Gastrocnemius medialis (tissue), 4 donors: ENCODE data around the gene P4HTM.

Experiments used
- POLR2A ChIP-seq, 2 donors: fragments of 450-650 bp; IDR thresholded peaks; one replicate each; pipeline ENCODE4 v1.6.1; 2017; ENCODE audit warnings: antibody characterized with exemption in 2 of 2, mild to moderate bottlenecking in 2 of 2, moderate library complexity in 2 of 2
- TF ChIP-seq, protein P1 (sequence below), 5 experiments: fragments of 450-650 bp in 3 of 5; fragments of 200-600 bp in 2 of 5; sonication (generic) in 2 of 5; IDR thresholded peaks in 4 of 5; conservative IDR thresholded peaks in 1 of 5; 1 replicate in 4 of 5; 2 replicates in 1 of 5; pipeline ENCODE4 v1.5.1; 2016 to 2019; ENCODE audit warnings: antibody characterized with exemption in 5 of 5, mild to moderate bottlenecking in 3 of 5, moderate library complexity in 3 of 5

DNA sequence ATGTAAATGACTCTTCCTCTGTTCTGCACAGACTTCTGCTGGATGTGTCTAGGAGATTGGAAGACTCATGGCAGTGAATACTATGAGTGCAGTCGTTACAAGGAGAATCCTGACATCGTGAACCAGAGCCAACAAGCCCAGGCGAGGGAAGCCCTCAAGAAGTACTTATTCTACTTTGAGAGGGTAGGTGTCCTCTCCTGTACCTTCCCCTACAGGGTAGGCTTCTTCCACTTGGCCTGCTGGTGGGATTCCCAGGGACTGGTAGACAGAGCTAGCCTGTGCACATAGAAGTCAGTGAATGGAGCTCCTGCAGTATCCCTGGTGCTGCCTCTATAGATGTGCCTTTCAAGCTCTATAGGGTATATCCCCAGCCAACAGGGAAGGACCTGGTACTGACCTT is 10.6 kb upstream of the P4HTM start:
- no peak for TF ChIP-seq POLR2A (IDR thresholded peaks at IDR 0.05)
- TF ChIP-seq, protein P1, sequence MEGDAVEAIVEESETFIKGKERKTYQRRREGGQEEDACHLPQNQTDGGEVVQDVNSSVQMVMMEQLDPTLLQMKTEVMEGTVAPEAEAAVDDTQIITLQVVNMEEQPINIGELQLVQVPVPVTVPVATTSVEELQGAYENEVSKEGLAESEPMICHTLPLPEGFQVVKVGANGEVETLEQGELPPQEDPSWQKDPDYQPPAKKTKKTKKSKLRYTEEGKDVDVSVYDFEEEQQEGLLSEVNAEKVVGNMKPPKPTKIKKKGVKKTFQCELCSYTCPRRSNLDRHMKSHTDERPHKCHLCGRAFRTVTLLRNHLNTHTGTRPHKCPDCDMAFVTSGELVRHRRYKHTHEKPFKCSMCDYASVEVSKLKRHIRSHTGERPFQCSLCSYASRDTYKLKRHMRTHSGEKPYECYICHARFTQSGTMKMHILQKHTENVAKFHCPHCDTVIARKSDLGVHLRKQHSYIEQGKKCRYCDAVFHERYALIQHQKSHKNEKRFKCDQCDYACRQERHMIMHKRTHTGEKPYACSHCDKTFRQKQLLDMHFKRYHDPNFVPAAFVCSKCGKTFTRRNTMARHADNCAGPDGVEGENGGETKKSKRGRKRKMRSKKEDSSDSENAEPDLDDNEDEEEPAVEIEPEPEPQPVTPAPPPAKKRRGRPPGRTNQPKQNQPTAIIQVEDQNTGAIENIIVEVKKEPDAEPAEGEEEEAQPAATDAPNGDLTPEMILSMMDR (IDR thresholded peaks at IDR 0.05 in 4 of 5, conservative IDR thresholded peaks at IDR 0.05 in 1 of 5): no peak
